ENCODE data around the gene PACSIN3.

DNA sequence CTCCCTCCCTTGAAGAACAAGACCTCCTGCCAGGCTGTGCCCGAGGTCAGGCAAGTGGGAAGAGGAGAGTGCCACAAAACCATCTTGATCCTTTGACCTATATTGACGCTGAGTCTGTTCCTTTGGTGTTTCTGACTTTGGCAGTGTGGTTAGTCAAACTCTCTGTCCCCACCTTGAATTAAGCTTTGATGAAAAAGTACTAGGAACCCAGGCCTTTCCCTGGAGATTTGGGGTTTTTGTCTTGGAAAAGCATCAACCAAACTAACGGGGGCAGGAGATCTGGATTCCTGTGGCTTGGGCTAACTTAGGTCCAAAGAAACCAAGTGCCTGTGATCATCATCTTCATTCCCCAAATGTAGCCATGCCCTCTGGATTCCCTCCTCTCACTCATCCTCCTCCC is 49.9 kb downstream of the PACSIN3 start:
- TF ChIP-seq CTCF (conservative IDR thresholded peaks at IDR 0.05 in 1 of 2, IDR thresholded peaks at IDR 0.05 in 1 of 2; ENCODE audit: low read depth in 1 of 2, low read length in 2 of 2): no peak
- no peak for TF ChIP-seq EZH2 (IDR thresholded peaks at IDR 0.05; ENCODE audit: low read length, missing control alignments)
